Activated T-cell treated with anti-CD3 and anti-CD28 coated beads, Interleukin-2, amount 50 U/mL, for 24 hours (primary cell): ENCODE measurements around the gene FSTL3.
"Not testable (repeated sequence)": the region's sequence is repeated elsewhere in the genome, so short reads cannot be mapped to it uniquely, and the experiment has no call there.

Experiments used
- DNase-seq: peaks from one replicate; pipeline ENCODE4 v3.0.0-alpha.2; 2020
- H3K27ac Mint-ChIP-seq: 2 replicates; pipeline ENCODE4 v1.8.0; 2020; ENCODE audit warnings: mild to moderate bottlenecking, mixed read lengths
- H3K27me3 Mint-ChIP-seq: 2 replicates; pipeline ENCODE4 v1.8.0; 2020; ENCODE audit warnings: mixed read lengths
- H3K36me3 Mint-ChIP-seq: 2 replicates; pipeline ENCODE4 v1.8.0; 2020; ENCODE audit warnings: low read depth, mixed read lengths
- H3K4me1 Mint-ChIP-seq: 2 replicates; pipeline ENCODE4 v1.8.0; 2020; ENCODE audit warnings: low read depth, mixed read lengths
- H3K4me3 Mint-ChIP-seq: 2 replicates; pipeline ENCODE4 v1.8.0; 2020; ENCODE audit warnings: mild to moderate bottlenecking, moderate library complexity, mixed read lengths
- H3K9me3 Mint-ChIP-seq: 2 replicates; pipeline ENCODE4 v1.8.0; 2020; ENCODE audit warnings: mixed read lengths

The FSTL3 gene

DNA sequence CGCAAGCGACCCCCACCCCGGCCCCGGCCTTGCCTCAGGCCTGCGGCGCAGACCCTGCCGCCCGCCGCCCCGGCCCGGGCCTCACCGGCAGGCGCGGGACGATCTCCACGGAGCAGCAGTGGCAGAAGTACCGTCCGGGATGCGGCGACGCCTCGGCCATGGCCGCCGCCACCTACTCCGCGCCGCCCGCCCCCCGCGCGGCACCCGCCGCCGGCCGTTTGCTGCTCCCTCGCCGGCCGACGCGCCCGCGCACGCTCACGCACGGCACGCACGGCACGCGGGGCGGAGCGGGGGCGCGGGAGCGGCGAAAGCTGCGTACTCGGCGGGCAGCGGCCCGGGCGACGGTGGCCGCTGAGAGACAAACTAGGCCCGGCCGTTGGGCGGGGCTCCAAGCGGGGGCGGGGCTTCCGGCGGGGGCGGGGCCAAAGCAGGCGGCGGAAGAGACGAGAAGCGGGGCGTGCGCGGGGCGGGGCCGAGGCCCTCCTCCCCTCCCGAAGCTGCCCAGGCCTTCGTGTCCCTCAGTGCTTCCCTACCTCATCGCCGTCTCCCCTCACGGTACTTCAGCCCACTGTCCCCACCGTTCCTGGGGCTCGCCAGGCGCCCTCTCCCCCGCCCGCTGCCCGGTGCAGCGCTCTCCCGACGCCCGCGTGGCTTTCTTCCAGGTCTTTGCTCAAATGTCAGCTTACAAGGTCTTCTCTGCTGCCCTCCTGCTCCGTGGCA is 13.1 kb upstream of the FSTL3 start, which contains the start of gene RNF126:
RNF126 (minus strand) TSS at position 253 of the 720 bp plus-strand sequence; CDS start at position 160, 93 bp downstream.
- peak within 1 kb of the TSS; percentile 98 for H3K4me3 Mint-ChIP-seq
- H3K27ac Mint-ChIP-seq, result peak within 1 kb of the TSS; percentile 98
- H3K36me3 Mint-ChIP-seq, result peaks cover 38% of the 10 kb centered on the region
- H3K4me1 Mint-ChIP-seq, result peaks cover 47% of the 10 kb centered on the region
- DNase-seq, result peak; percentile 95
- H3K27me3 Mint-ChIP-seq, result no peaks in the 10 kb centered on the region
- no peaks in the 10 kb centered on the region for H3K9me3 Mint-ChIP-seq

DNA sequence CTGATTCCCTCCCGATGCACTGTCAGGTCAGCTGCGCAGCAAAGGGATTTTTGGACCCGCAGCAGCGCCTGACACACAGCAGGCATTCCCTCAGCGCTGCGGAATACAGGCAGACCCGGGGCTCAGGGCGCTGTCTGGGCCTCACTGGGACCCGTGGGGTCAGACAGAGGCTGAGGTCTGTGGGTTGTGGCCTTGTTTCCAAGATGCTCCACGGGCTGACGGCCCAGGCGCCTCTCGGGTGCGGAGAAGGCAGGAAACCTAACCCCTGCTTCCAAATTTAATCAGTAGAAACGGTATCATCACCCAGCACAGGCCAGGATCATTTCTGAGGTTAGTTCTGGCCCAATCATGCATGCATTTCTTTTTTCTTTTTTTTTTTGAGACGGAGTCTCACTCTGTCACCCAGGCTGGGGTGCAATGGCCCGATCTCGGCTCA is 12.5 kb upstream of the FSTL3 start:
- peaks cover 42% of the 10 kb centered on the region for H3K4me1 Mint-ChIP-seq
- no peaks in the 10 kb centered on the region for H3K27me3 Mint-ChIP-seq

DNA sequence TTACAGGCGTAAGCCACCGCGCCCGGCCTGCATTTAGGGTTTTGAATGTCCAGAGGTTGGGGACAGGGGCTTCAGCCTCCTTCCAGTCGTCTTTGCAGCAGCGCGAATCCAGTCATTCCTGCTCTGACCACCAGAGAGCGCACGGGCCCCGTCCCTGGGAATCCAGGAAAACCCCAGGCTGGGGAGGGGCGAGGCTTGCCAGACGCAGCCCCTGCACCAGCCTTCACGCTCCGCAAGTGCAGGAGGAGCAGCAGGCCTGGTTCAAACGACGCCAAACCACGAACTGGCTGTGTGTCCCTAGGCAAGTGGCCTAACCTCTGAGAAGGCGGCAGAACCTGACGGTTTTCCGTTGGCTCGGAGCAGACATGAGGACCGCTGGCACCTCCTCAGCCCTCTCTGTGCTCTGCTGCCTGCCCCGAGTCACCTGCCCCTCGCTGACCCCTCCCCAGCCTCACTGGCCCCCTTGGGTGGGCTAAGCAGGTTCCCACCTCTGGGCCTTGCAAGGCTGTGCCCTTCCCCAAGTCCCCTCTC is 11.2 kb upstream of the FSTL3 start:
- H3K9me3 Mint-ChIP-seq, result no peaks in the 10 kb centered on the region
- peak; percentile 89 for DNase-seq
- peak overlapping the region; percentile 43 for H3K4me3 Mint-ChIP-seq
- H3K27me3 Mint-ChIP-seq, result peaks cover 4% of the 10 kb centered on the region
- peaks cover 31% of the 10 kb centered on the region for H3K4me1 Mint-ChIP-seq
- H3K27ac Mint-ChIP-seq, result peak overlapping the region; percentile 75
- peaks cover 22% of the 10 kb centered on the region for H3K36me3 Mint-ChIP-seq

More for the DNA sequence above, 12.5 kb upstream of the FSTL3 start:
- no peaks in the 10 kb centered on the region for H3K9me3 Mint-ChIP-seq
- DNase-seq, result no peak
- H3K4me3 Mint-ChIP-seq, result peak overlapping the region; percentile 78
- H3K27ac Mint-ChIP-seq, result peak overlapping the region; percentile 94
- peaks cover 32% of the 10 kb centered on the region for H3K36me3 Mint-ChIP-seq

DNA sequence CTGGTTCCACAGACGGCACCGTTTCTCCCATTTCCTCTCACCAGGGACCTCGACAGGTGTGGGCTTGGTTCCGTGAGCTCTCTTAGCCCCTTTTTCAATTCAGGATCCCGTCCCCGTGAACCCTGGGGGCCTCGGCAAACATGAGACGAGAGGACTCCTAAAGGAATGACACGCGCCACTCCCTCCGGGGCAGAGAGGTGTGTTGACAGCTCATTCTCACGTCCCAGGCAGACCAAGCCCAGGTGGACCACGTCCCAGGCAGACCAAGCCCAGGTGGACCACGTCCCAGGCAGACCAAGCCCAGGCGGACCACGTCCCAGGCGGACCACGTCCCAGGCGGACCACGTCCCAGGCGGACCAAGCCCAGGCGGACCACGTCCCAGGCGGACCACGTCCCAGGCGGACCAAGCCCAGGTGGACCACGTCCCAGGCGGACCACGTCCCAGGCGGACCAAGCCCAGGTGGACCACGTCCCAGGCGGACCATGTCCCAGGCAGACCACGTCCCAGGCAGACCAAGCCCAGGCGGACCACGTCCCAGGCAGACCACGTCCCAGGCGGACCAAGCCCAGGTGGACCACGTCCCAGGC is 9.1 kb upstream of the FSTL3 start:
- H3K27ac Mint-ChIP-seq, H3K36me3 Mint-ChIP-seq, H3K27me3 Mint-ChIP-seq, H3K9me3 Mint-ChIP-seq, H3K4me3 Mint-ChIP-seq, DNase-seq: not testable (repeated sequence)
- peaks cover 17% of the 10 kb centered on the region for H3K4me1 Mint-ChIP-seq

DNA sequence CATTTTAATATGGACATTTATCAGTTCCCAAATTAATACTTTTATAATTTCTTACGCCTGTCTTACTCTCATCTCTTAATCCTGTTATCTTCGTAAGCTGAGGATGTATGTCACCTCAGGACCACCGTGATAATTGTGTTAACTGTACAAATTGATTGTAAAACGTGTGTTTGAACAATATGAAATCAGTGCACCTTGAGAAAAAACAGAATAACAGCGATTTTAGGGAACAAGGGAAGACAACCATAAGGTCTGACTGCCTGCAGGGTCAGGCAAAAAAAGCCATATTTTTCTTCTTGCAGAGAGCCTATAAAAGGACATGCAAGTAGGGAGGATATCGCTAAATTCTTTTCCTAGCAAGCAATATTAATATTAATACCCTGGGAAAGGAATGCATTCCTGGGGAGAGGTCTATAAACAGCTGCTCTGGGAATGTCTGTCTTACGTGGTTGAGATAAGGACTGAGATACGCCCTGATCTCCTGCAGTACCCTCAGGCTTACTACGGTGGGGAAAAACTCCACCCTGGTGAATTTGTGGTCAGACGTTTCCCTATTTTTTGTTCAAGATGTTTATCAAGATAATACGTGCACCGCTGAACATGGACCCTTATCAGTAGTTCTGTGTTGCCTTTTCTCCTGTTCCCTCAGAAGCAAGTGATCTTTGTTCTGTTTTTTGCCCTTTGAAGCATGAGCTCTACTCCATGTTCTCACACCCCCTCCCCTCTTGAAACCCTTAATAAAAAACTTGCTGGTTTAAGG is 7.3 kb upstream of the FSTL3 start:
- H3K4me3 Mint-ChIP-seq, H3K27ac Mint-ChIP-seq, H3K36me3 Mint-ChIP-seq, DNase-seq, H3K9me3 Mint-ChIP-seq: not testable (repeated sequence)
- peaks cover 11% of the 10 kb centered on the region for H3K4me1 Mint-ChIP-seq
- peaks cover 12% of the 10 kb centered on the region for H3K27me3 Mint-ChIP-seq

DNA sequence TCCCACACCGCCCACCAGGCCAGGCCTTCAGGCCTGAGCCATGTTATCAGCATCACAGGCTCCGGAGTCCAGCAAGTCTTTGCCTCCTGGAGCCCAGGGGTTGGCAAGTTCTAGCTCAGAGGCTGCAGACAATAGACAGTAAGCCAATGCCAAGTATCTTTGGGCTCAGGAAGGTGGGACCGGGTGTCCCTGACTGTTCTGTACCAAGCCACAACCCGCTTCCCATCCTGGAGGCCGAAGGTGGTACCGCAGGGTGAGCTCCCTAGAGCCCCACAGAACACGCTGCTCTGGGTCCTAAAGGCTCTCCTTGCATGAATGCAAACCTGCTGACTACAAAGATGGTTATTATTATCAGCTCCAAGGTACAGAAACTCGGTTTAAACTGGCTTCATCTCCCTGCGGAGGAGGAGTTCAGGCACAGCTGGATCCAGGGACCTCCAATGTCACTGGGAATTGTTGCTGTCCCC is 5.5 kb upstream of the FSTL3 start:
- Mint-ChIP-seq H3K4me1 (peaks cover 3% of the 10 kb centered on the region), H3K27me3 (peaks cover 25% of the 10 kb centered on the region), H3K27ac (no peak overlapping the region), H3K9me3 (no peaks in the 10 kb centered on the region), H3K36me3 (no peaks in the 10 kb centered on the region), H3K4me3 (no peak overlapping the region)
- no peak for DNase-seq

DNA sequence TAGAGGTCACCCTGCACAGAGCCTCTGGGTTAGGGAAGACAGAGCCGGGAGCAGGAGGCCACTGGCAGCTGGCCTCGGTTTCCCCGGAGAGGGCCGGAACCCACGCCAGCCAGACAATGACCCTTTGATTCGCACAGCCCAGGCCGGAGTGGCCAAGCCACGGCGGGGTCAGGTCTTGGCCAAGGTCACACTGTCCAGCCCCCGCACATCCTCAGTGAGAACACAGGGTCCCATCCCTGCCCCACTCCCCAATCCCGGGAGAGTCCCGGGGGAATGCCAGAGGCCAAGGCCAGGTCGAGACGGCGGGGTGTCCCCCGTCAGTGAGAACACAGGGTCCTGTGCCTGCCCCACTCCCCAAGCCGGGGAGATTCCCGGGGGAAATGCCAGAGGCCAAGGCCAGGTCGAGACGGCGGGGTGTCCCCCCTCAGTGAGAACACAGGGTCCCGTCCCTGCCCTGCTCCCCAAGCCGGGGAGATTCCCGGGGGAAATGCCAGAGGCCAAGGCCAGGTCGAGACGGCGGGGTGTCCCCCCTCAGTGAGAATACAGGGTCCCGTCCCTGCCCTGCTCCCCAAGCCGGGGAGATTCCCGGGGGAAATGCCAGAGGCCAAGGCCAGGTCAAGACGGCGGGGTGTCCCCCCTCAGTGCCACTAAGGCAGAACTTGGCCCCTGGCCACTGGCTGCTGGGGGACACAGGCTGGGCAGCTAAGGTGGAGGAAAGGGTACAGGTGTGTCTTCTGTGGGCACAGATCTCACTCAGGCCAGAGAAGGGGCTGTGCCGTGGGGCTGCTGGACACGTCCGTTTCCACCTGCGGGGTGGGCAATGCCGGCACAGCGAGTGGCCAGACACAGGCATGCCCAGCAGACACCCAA is 1.7 kb upstream of the FSTL3 start:
- no peaks in the 10 kb centered on the region for H3K9me3 Mint-ChIP-seq
- H3K4me3 Mint-ChIP-seq, result no peak overlapping the region
- peaks cover 11% of the 10 kb centered on the region for H3K4me1 Mint-ChIP-seq
- no peak overlapping the region for H3K27ac Mint-ChIP-seq
- H3K27me3 Mint-ChIP-seq, result peaks cover 35% of the 10 kb centered on the region
- no peaks in the 10 kb centered on the region for H3K36me3 Mint-ChIP-seq
- DNase-seq, result no peak

DNA sequence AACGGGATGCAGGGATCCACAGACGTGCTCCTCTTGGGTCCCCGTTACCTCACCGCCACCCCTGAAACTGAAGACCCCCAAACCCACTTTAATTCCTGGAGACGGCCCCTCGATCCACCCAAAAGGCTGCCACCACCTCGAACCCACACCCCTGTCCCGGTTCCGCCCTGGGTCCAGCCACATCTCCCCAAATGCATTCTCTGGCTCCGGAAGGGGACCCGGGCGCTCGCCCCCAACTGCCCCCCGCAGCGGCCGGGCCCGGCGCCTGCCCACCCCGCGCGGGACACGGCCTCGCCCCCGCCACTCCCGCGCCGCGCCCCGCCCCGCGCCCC is 219 bp upstream of the FSTL3 start:
- Mint-ChIP-seq H3K27ac (no peak overlapping the region), H3K4me3 (no peak overlapping the region), H3K36me3 (no peaks in the 10 kb centered on the region), H3K27me3 (peaks cover 32% of the 10 kb centered on the region), H3K9me3 (no peaks in the 10 kb centered on the region), H3K4me1 (peaks cover 13% of the 10 kb centered on the region)
- DNase-seq, result no peak

DNA sequence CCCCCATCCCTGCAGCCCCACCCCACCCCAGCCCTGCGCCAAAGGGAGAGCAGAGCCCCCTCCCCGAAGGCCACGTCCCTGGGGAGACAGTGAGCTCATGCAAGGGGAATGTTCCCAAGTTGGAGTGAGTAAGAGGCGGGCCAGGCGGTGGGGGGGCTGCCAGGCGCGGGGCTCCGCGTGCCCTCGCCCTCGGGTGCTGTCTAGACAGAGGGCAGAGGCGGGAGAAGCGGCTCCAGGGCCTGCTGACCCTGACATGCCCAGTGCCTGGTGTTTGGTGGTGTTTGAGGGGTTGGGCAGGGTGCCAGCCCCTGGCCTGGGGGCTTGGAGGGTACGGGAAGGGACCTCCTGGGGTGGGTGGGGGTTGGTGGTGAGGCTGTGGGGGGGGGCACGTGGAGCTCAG is 1.0 kb downstream of the FSTL3 start:
- no peaks in the 10 kb centered on the region for H3K36me3 Mint-ChIP-seq
- H3K4me3 Mint-ChIP-seq, result no peak overlapping the region
- DNase-seq, result no peak
- H3K27me3 Mint-ChIP-seq, result peaks cover 32% of the 10 kb centered on the region
- H3K9me3 Mint-ChIP-seq, result no peaks in the 10 kb centered on the region
- no peak overlapping the region for H3K27ac Mint-ChIP-seq
- H3K4me1 Mint-ChIP-seq, result peaks cover 17% of the 10 kb centered on the region

DNA sequence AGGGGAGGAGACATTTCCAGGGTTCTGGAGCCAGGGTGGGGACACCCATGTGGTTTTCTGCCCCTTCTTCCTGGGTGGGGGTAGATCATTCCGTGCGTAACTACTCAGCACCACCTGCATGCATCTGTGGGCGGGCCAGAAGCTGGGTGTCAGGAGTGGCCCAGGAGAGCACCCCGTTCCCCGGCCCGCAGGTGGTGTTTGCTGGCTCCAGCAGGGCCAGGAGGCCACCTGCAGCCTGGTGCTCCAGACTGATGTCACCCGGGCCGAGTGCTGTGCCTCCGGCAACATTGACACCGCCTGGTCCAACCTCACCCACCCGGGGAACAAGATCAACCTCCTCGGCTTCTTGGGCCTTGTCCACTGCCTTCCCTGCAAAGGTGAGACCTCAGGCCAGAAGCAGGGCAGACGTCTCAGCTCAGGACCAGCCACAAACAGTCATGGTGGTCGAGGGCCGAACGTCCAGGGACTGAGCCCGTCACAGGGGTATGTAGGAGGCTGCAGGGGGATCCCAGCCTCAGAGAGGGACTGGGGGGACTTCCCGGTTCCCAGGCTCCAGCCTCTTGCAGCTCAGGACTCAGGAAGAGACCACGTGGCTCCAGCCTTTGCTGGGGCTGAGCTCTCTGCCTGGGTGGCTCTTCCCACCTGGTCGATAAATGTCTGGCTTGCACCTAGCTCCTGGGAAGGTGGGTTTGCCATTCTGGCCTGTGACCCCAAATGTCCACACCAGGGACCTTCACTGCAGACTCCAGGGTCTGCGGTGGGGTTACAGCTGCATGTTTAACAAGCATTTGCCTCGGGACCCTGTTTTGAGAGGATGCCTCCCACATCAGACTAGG is 1.6 kb downstream of the FSTL3 start:
- H3K36me3 Mint-ChIP-seq, result no peaks in the 10 kb centered on the region
- H3K4me3 Mint-ChIP-seq, result peak overlapping the region; percentile 42
- H3K4me1 Mint-ChIP-seq, result peaks cover 17% of the 10 kb centered on the region
- no peak for DNase-seq
- peaks cover 32% of the 10 kb centered on the region for H3K27me3 Mint-ChIP-seq
- H3K9me3 Mint-ChIP-seq, result no peaks in the 10 kb centered on the region
- no peak overlapping the region for H3K27ac Mint-ChIP-seq

DNA sequence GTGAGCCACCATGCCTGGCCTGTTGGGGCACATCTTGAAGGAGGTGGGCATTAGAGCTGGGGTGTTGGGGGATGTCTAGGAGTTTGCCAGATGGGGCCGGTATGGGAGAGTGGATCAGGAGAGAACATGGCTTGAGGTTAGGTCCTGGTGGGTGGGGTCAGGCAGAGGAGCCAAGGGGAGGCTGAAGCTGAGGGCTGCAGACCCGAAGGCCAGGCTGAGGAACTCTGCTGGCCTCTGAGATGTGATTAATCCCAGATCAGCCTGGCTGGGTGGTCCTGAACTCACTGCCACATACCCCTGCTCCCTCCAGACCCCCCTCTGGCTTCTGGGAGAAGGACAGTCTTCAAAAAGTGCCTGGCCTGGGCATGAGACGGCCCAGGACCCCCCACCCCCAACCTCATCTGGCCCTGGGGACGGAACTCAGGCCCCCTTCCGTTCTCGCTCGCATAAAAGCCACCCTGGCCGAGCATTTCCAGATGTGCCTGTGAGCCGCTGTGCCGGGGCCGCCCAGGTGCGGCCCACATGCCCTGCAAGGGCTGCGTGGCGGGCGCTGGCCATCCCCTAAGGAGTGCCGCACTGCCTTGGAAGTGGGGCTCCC is 2.7 kb downstream of the FSTL3 start:
- Mint-ChIP-seq H3K9me3 (no peaks in the 10 kb centered on the region), H3K27me3 (peaks cover 26% of the 10 kb centered on the region), H3K27ac (peak overlapping the region; percentile 55), H3K36me3 (no peaks in the 10 kb centered on the region), H3K4me1 (peaks cover 17% of the 10 kb centered on the region), H3K4me3 (peak overlapping the region; percentile 76)
- DNase-seq, result no peak

DNA sequence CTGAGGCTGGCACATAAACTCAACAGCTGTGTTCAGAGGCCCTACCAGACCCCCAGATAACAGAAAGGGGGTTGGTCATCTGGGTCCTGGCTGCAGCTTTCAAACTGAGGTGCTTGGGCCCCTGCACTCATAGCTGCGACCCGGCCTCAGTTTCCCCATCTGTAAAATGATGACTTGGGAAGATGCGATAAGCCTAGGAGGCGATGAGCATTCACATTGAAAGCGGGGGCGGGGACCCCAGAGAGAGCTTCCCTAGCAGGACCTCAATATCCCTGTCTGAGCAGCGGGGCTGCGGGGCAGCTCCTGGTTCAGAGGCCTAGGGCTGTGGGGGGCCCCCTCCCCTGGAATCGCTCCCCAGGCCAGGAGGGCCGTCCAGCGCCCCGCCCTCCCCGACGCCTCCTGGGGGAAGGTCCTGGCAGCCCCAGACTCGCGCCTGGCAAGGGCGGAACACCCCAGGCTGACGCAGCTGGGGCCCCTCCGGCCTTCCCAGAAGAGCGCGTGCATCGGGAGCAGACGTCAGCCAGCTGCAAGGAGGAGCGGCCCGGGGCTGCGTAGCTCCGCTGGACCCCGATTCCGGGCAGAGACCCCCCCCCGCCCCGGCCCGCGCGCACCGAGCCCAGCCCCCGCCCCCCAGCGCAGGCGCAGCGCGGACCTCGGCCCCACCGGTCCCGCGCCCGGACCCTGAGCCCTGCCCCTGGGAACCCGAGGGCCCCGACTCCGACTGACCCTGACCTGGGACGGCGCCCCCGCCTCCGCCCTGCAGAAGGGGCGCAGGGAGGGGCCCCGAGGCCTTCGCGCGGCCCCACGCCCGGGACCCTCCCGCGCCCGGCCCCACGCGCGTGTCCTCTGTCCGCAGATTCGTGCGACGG is 3.5 kb downstream of the FSTL3 start:
- no peaks in the 10 kb centered on the region for H3K36me3 Mint-ChIP-seq
- peaks cover 17% of the 10 kb centered on the region for H3K4me1 Mint-ChIP-seq
- peak overlapping the region; percentile 72 for H3K27ac Mint-ChIP-seq
- peak overlapping the region; percentile 82 for H3K4me3 Mint-ChIP-seq
- DNase-seq, result peak; percentile 68
- peaks cover 21% of the 10 kb centered on the region for H3K27me3 Mint-ChIP-seq
- no peaks in the 10 kb centered on the region for H3K9me3 Mint-ChIP-seq
